ENCODE results near the gene VGLL1.

- no peak for TF ChIP-seq CTCF (IDR thresholded peaks at IDR 0.05 in 4 of 5, conservative IDR thresholded peaks at IDR 0.05 in 1 of 5)
- no peak for TF ChIP-seq POLR2A (IDR thresholded peaks at IDR 0.05)
Measured at GRCh38 chrX:136597356-136597755, 65.3 kb downstream of the VGLL1 start.

Measured in gastrocnemius medialis (tissue), 4 donors.